HEK293 (cell line): ENCODE data around the gene MUC13.

Experiments
- CTCF ChIA-PET: fragments of 350-600 bp; formaldehyde crosslinking; extraction: SDS; loops from one replicate; lab custom pipeline; 2021; ENCODE audit warnings: antibody characterized with exemption; lab: Yijun Ruan, JAX
- POLR2A ChIA-PET: fragments of 300-600 bp; formaldehyde crosslinking; extraction: SDS; loops from one replicate; lab custom pipeline; 2020; ENCODE audit warnings: antibody characterized with exemption, inconsistent platforms; lab: Yijun Ruan, JAX
- H3K27ac ChIP-seq: fragments of 200-500 bp; sonication (Bioruptor generic); 2 replicates; pipeline ENCODE4 v1.5.1; 2014; ENCODE audit warnings: low read depth, low read length, control low read depth, inconsistent platforms; ENCODE audit errors: extremely low read depth
- H3K36me3 ChIP-seq, 2 experiments: fragments of 200-500 bp in 1 of 2; sonication (Bioruptor generic) in 1 of 2; 1 replicate in 1 of 2; 2 replicates in 1 of 2; pipeline ENCODE4 v1.5.1; 2014 to 2017; ENCODE audit warnings: inconsistent platforms in 2 of 2, low read length in 2 of 2; ENCODE audit not compliant: control insufficient read depth in 2 of 2, insufficient read depth in 1 of 2
- H3K4me1 ChIP-seq: fragments of 200-500 bp; sonication (Bioruptor generic); 2 replicates; pipeline ENCODE4 v1.5.1; 2014; ENCODE audit warnings: mild to moderate bottlenecking, low read length, inconsistent platforms; ENCODE audit not compliant: control insufficient read depth, insufficient read depth
- H3K4me3 ChIP-seq: 2 replicates; pipeline ENCODE4 v1.5.1; 2011; ENCODE audit warnings: low read depth, mild to moderate bottlenecking, control low read depth, low read length, moderate library complexity
- H3K9me3 ChIP-seq: fragments of 200-500 bp; sonication (Bioruptor generic); 2 replicates; pipeline ENCODE4 v1.5.1; 2014; ENCODE audit warnings: low read depth, low read length, inconsistent platforms; ENCODE audit not compliant: control insufficient read depth, insufficient read depth
- GFI1B ChIP-seq: fragments of 450-650 bp; formaldehyde crosslinking; IDR thresholded peaks from 2 replicates; pipeline ENCODE4 v1.5.1; 2016; ENCODE audit warnings: missing biosample characterization, missing genetic modification characterization
- TSHZ1 ChIP-seq: fragments of 450-650 bp; formaldehyde crosslinking; IDR thresholded peaks from 2 replicates; pipeline ENCODE4 v1.5.1; 2016; ENCODE audit warnings: missing biosample characterization, missing genetic modification characterization, borderline replicate concordance
- ZBTB10 ChIP-seq: fragments of 450-650 bp; formaldehyde crosslinking; IDR thresholded peaks from 2 replicates; pipeline ENCODE4 v1.5.1; 2016; ENCODE audit warnings: missing biosample characterization, missing genetic modification characterization
- ZBTB44 ChIP-seq: fragments of 450-650 bp; IDR thresholded peaks from 2 replicates; pipeline ENCODE4 v1.5.1; 2018; ENCODE audit warnings: missing biosample characterization, mild to moderate bottlenecking, missing genetic modification characterization
- ZBTB7A ChIP-seq: fragments of 450-650 bp; formaldehyde crosslinking; IDR thresholded peaks from 2 replicates; pipeline ENCODE4 v1.5.1; 2016; ENCODE audit warnings: low read depth, missing biosample characterization, missing genetic modification characterization
- ZNF146 ChIP-seq: fragments of 450-650 bp; formaldehyde crosslinking; IDR thresholded peaks from 2 replicates; pipeline ENCODE4 v1.5.1; 2016; ENCODE audit warnings: missing biosample characterization, missing genetic modification characterization
- ZNF157 ChIP-seq: fragments of 450-650 bp; formaldehyde crosslinking; IDR thresholded peaks from 2 replicates; pipeline ENCODE4 v1.5.1; 2016; ENCODE audit warnings: missing biosample characterization, missing genetic modification characterization
- ZNF16 ChIP-seq: fragments of 450-650 bp; formaldehyde crosslinking; IDR thresholded peaks from 2 replicates; pipeline ENCODE4 v1.5.1; 2016; ENCODE audit warnings: low read depth, missing biosample characterization, missing genetic modification characterization
- ZNF202 ChIP-seq: fragments of 450-650 bp; formaldehyde crosslinking; IDR thresholded peaks from 2 replicates; pipeline ENCODE4 v1.5.1; 2016; ENCODE audit warnings: missing biosample characterization, missing genetic modification characterization, borderline replicate concordance
- ZNF211 ChIP-seq: fragments of 450-650 bp; formaldehyde crosslinking; IDR thresholded peaks from 2 replicates; pipeline ENCODE4 v1.5.1; 2016; ENCODE audit warnings: low read depth, missing biosample characterization, missing genetic modification characterization
- ZNF223 ChIP-seq: fragments of 450-650 bp; formaldehyde crosslinking; IDR thresholded peaks from 2 replicates; pipeline ENCODE4 v1.5.1; 2016; ENCODE audit warnings: missing biosample characterization, missing genetic modification characterization
- ZNF311 ChIP-seq: fragments of 450-650 bp; formaldehyde crosslinking; IDR thresholded peaks from 2 replicates; pipeline ENCODE4 v1.5.1; 2017; ENCODE audit warnings: missing biosample characterization, missing genetic modification characterization, borderline replicate concordance
- ZNF341 ChIP-seq: fragments of 450-650 bp; formaldehyde crosslinking; IDR thresholded peaks from 2 replicates; pipeline ENCODE4; 2016; ENCODE audit warnings: low read depth, missing biosample characterization, missing genetic modification characterization
- ZNF394 ChIP-seq: fragments of 450-650 bp; formaldehyde crosslinking; IDR thresholded peaks from 2 replicates; pipeline ENCODE4 v1.5.1; 2016; ENCODE audit warnings: missing biosample characterization, missing genetic modification characterization, mild to moderate bottlenecking, moderate library complexity, borderline replicate concordance
- ZNF571 ChIP-seq: fragments of 450-650 bp; formaldehyde crosslinking; IDR thresholded peaks from 2 replicates; pipeline ENCODE4 v1.5.0; 2017; ENCODE audit warnings: missing biosample characterization, missing genetic modification characterization
- ZNF596 ChIP-seq: fragments of 450-650 bp; IDR thresholded peaks from 2 replicates; pipeline ENCODE4 v1.5.0; 2018; ENCODE audit warnings: missing biosample characterization, mild to moderate bottlenecking, missing genetic modification characterization, moderate library complexity
- ZNF624 ChIP-seq: fragments of 450-650 bp; formaldehyde crosslinking; IDR thresholded peaks from 2 replicates; pipeline ENCODE4 v1.5.1; 2017; ENCODE audit warnings: missing biosample characterization, missing genetic modification characterization
- ZNF629 ChIP-seq: fragments of 450-650 bp; formaldehyde crosslinking; IDR thresholded peaks from 2 replicates; pipeline ENCODE4 v1.5.1; 2017; ENCODE audit warnings: missing biosample characterization, missing genetic modification characterization
- ZNF670 ChIP-seq: fragments of 450-650 bp; formaldehyde crosslinking; IDR thresholded peaks from 2 replicates; pipeline ENCODE4 v1.5.1; 2016; ENCODE audit warnings: missing biosample characterization, missing genetic modification characterization, low read depth
- ZNF677 ChIP-seq: fragments of 450-650 bp; IDR thresholded peaks from 2 replicates; pipeline ENCODE4 v1.5.0; 2018; ENCODE audit warnings: missing biosample characterization, mild to moderate bottlenecking, missing genetic modification characterization, moderate library complexity
- ZNF747 ChIP-seq: fragments of 450-650 bp; formaldehyde crosslinking; IDR thresholded peaks from 2 replicates; pipeline ENCODE4 v1.5.1; 2016; ENCODE audit warnings: missing biosample characterization, missing genetic modification characterization
- ZNF76 ChIP-seq: fragments of 450-650 bp; formaldehyde crosslinking; IDR thresholded peaks from 2 replicates; pipeline ENCODE4; 2016; ENCODE audit warnings: low read depth, missing biosample characterization, missing genetic modification characterization, borderline replicate concordance
- ZSCAN30 ChIP-seq: fragments of 450-650 bp; IDR thresholded peaks from 2 replicates; pipeline ENCODE4 v1.5.1; 2018; ENCODE audit warnings: missing biosample characterization, mild to moderate bottlenecking, missing genetic modification characterization, moderate library complexity
- TF ChIP-seq, protein P1 (sequence below): fragments of 450-650 bp; formaldehyde crosslinking; IDR thresholded peaks from 2 replicates; pipeline ENCODE4 v1.5.1; 2016; ENCODE audit warnings: missing biosample characterization, missing genetic modification characterization
- TF ChIP-seq, protein P2 (sequence below): fragments of 450-650 bp; formaldehyde crosslinking; IDR thresholded peaks from 2 replicates; pipeline ENCODE4 v1.5.1; 2016; ENCODE audit warnings: missing biosample characterization, missing genetic modification characterization

The MUC13 gene

DNA sequence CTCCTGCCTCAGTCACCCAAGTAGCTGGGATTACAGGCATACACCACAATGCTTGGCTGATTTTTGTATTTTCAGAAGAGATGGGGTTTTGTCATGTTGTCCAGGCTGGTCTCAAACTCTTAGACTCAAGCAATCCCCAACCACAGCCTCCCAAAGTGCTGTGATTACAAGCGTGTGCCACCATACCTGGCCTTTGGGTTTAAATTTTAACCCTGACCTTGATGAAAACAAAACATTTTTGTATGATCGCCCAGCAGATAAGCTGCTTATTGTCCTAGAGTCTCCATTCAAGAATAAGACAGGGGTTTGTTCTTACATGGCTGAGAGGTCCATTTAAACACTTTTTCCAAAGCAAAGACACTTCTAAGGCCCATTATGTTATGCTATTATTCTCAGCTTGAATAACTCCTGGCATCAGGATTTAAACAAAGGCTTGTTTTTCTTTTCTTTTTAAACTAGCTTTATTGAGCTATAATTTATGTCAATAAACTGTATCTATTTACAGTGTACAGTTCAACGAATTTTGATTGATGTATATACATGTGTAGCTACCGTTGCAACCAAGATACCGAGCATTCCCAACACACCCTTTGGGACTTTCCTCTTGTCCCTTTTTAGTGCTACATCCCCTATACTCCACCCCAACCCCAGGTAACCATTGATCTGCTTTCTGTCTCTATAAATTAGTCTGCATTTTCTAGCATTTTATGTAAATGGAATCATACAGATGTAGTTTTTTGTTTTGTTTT is 1.4 kb upstream of the MUC13 start (continued):
- TF ChIP-seq ZBTB10 (no peak), ZBTB44 (tag by site-specific recombination) (no peak), ZNF146 (tag by site-specific recombination) (no peak), ZBTB7A (tag by site-specific recombination) (no peak), ZNF211 (no peak), ZNF624 (tag by site-specific recombination) (no peak), ZNF16 (tag by site-specific recombination) (no peak), ZNF394 (no peak), ZNF670 (no peak)
- TF ChIP-seq, all 188 proteins: peak for 0

GRCh38 chr3:124935264-124935663 is 713 bp upstream of the MUC13 start:
- Histone ChIP-seq H3K4me1 (no peaks in the 10 kb centered on the region), H3K36me3 (no peaks in the 10 kb centered on the region), H3K27ac (no peak overlapping the region), H3K4me3 (no peak overlapping the region), H3K9me3 (no peaks in the 10 kb centered on the region)
- CTCF ChIA-PET, result interaction anchor here (0.6 to 1.3 kb wide), 3 partner anchors 243 to 1918 kb away, joined by 3 to 7 read pairs (median 4); no protein-coding TSS in a partner anchor
- POLR2A ChIA-PET, result no interaction called here
- TF ChIP-seq ZNF211, result no peak
- TF ChIP-seq ZNF596 (tag by site-specific recombination), result no peak
- no peak for TF ChIP-seq ZNF202 (tag by site-specific recombination)
- no peak for TF ChIP-seq ZNF311
- no peak for TF ChIP-seq ZNF747
- no peak for TF ChIP-seq ZNF341 (tag by site-specific recombination)
- TF ChIP-seq ZNF76 (tag by site-specific recombination), result no peak
- no peak for TF ChIP-seq GFI1B (tag by site-specific recombination)
- TF ChIP-seq ZNF629, result no peak
- TF ChIP-seq ZSCAN30 (tag by site-specific recombination), result no peak
- TF ChIP-seq, protein P1, sequence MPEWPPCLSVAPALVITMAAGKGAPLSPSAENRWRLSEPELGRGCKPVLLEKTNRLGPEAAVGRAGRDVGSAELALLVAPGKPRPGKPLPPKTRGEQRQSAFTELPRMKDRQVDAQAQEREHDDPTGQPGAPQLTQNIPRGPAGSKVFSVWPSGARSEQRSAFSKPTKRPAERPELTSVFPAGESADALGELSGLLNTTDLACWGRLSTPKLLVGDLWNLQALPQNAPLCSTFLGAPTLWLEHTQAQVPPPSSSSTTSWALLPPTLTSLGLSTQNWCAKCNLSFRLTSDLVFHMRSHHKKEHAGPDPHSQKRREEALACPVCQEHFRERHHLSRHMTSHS (tag by site-specific recombination), result no peak
- no peak for TF ChIP-seq ZNF571 (tag by site-specific recombination)
- no peak for TF ChIP-seq ZNF677
- no peak for TF ChIP-seq TSHZ1 (tag by site-specific recombination)
- no peak for TF ChIP-seq ZNF223 (tag by site-specific recombination)
- TF ChIP-seq, protein P2, sequence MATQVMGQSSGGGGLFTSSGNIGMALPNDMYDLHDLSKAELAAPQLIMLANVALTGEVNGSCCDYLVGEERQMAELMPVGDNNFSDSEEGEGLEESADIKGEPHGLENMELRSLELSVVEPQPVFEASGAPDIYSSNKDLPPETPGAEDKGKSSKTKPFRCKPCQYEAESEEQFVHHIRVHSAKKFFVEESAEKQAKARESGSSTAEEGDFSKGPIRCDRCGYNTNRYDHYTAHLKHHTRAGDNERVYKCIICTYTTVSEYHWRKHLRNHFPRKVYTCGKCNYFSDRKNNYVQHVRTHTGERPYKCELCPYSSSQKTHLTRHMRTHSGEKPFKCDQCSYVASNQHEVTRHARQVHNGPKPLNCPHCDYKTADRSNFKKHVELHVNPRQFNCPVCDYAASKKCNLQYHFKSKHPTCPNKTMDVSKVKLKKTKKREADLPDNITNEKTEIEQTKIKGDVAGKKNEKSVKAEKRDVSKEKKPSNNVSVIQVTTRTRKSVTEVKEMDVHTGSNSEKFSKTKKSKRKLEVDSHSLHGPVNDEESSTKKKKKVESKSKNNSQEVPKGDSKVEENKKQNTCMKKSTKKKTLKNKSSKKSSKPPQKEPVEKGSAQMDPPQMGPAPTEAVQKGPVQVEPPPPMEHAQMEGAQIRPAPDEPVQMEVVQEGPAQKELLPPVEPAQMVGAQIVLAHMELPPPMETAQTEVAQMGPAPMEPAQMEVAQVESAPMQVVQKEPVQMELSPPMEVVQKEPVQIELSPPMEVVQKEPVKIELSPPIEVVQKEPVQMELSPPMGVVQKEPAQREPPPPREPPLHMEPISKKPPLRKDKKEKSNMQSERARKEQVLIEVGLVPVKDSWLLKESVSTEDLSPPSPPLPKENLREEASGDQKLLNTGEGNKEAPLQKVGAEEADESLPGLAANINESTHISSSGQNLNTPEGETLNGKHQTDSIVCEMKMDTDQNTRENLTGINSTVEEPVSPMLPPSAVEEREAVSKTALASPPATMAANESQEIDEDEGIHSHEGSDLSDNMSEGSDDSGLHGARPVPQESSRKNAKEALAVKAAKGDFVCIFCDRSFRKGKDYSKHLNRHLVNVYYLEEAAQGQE (tag by site-specific recombination), result no peak
- TF ChIP-seq ZNF157 (tag by site-specific recombination), result no peak
